Measurements from ENCODE around the gene SLC25A12. TPM values are rescaled to one million over a fixed set of nuclear protein-coding genes. Genes with fewer than 3 reads are reported as not detected.

SLC25A12 gene
- total RNA-seq, 4 donors from 2014 or later = 9.6 to 18.2 (median 14.6) TPM

DNA sequence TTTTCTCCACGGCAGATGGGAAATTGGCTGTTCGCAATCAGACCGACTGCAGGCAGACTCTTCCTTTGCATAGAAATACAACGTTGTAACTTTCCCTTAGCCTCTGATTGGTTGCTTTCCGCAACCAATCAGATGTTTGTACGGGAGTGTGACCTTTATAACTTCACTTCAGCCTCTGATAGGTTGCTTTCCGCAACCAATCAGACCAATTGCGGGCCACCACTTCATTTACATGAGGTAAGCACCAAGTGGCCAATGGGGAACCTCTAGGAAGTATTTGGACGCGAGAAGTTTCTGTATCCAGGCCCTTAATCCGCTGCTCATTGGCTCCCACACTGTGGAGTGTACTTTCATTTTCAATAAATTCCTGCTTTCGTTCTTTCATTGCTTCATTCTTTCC, 19.1 kb downstream of the SLC25A12 start:
- H3K27ac ChIP-seq = no peak overlapping the region
- no peaks in the 10 kb centered on the region for H3K9me3 ChIP-seq
- H3K4me1 ChIP-seq = no peaks in the 10 kb centered on the region
- TF ChIP-seq POLR2A (IDR thresholded peaks at IDR 0.05) (no peak), CTCF (IDR thresholded peaks at IDR 0.05) (no peak)
- H3K27me3 ChIP-seq = no peaks in the 10 kb centered on the region
- DNase-seq = no peak
- H3K36me3 ChIP-seq = no peaks in the 10 kb centered on the region
- H3K4me3 ChIP-seq = no peak overlapping the region

DNA sequence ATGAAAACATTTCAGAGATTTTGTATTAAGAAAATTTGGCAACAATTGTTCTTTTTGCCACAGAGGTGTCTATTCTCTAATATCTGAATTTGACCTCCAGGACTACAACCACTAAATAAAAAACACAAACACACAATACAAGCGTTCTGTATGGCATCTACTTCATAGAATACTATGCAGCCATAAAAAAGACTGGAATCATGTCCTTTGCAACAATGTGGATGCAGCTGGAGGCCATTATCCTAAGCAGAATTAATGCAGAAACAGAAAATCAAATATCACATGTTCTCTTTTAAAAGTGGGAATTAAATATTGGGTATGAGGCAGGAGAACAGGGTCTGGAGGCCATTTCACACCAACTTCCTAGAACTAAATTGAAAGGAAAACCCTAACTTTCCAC, 19.5 kb downstream of the SLC25A12 start:
- no peak overlapping the region for H3K27ac ChIP-seq
- H3K4me1 ChIP-seq = no peaks in the 10 kb centered on the region
- no peak for TF ChIP-seq CTCF (IDR thresholded peaks at IDR 0.05)
- no peak for TF ChIP-seq POLR2A (IDR thresholded peaks at IDR 0.05)
- no peaks in the 10 kb centered on the region for H3K36me3 ChIP-seq
- no peaks in the 10 kb centered on the region for H3K27me3 ChIP-seq
- DNase-seq = no peak
- no peaks in the 10 kb centered on the region for H3K9me3 ChIP-seq
- no peak overlapping the region for H3K4me3 ChIP-seq

GRCh38 chr2:171864357-171864985, 29.6 kb downstream of the SLC25A12 start:
- H3K27me3 ChIP-seq = no peaks in the 10 kb centered on the region

DNA sequence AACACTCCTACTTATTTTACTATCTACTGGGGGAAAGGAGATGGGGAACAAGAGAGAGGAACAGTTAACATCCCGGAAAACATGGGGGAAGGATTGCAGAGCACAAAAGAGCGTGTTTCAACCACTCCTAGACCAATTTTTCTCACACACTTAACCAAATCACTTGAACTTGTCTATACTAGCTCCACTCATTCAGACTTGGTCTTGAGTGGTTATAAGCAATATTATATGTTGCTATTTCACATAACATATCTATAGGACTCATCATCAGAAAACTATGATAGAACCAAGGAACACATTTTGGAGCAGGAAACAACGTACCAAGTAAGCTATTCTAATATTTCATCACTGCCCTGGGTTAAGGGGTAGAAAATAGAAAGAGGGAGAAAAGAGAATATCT, 31.5 kb downstream of the SLC25A12 start:
- H3K27me3 ChIP-seq = no peaks in the 10 kb centered on the region
- no peaks in the 10 kb centered on the region for H3K4me1 ChIP-seq
- H3K27ac ChIP-seq = no peak overlapping the region
- DNase-seq = no peak
- H3K4me3 ChIP-seq = no peak overlapping the region
- TF ChIP-seq POLR2A (IDR thresholded peaks at IDR 0.05) (no peak), CTCF (IDR thresholded peaks at IDR 0.05) (no peak)
- peaks cover 0 to 4% (median 0%) of the 10 kb centered on the region in 3 donors for H3K36me3 ChIP-seq
- H3K9me3 ChIP-seq = no peaks in the 10 kb centered on the region

More at GRCh38 chr2:171864357-171864985, 29.6 kb downstream of the SLC25A12 start:
- H3K36me3 ChIP-seq = peaks cover 0 to 4% (median 0%) of the 10 kb centered on the region in 3 donors
- H3K4me3 ChIP-seq = no peak overlapping the region
- H3K4me1 ChIP-seq = no peaks in the 10 kb centered on the region
- TF ChIP-seq POLR2A (IDR thresholded peaks at IDR 0.05) = no peak
- no peak for TF ChIP-seq CTCF (IDR thresholded peaks at IDR 0.05)
- H3K27ac ChIP-seq = no peak overlapping the region
- DNase-seq = no peak
- no peaks in the 10 kb centered on the region for H3K9me3 ChIP-seq

DNA sequence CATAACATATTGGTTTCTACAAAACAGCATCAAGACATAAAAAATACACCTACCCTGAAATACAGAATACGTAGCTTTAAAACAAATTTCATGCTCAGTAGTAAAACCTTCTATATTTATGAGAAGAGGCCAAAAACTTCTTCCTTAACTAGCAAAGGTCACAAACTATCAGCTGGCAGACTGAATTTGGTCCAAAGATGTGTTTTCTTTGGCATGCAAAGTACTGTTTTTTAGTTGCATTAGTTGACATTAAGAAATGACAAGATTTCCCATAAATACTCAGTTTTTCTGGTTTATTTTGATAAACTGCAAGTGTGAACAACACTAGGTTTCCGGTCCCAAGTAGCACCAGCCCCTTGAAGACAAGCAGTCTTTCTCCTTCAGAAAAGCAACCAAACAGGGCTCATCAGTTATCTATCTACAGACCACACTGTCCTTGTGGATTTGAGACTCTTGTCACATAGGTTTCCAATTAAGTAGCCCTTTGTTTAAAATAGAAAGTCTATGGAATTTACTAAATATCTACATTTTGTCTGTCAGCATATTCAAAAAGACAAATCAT, 35.6 kb downstream of the SLC25A12 start:
- Histone ChIP-seq H3K27ac (no peak overlapping the region), H3K4me1 (no peaks in the 10 kb centered on the region), H3K9me3 (no peaks in the 10 kb centered on the region), H3K27me3 (no peaks in the 10 kb centered on the region), H3K36me3 (no peaks in the 10 kb centered on the region), H3K4me3 (no peak overlapping the region)
- DNase-seq = no peak
- TF ChIP-seq POLR2A (IDR thresholded peaks at IDR 0.05) (no peak), CTCF (IDR thresholded peaks at IDR 0.05) (no peak)

Measured in Peyer's patch (tissue), 4 donors.